GM12878 (cell line): ENCODE results near the gene DHPS. TPM values are rescaled to one million over a fixed set of nuclear protein-coding genes. Genes with fewer than 3 reads are reported as not detected.

Experiments
- HCFC1 ChIP-seq: fragments of 150-350 bp; IDR thresholded peaks from 2 replicates; pipeline ENCODE4 v1.6.1; 2014; ENCODE audit warnings: low read length
- PKNOX1 ChIP-seq: fragments of 450-650 bp; IDR thresholded peaks from 2 replicates; pipeline ENCODE4 v1.6.1; 2016; ENCODE audit warnings: mild to moderate bottlenecking
- ZBTB40 ChIP-seq: fragments of 450-650 bp; IDR thresholded peaks from 2 replicates; pipeline ENCODE4 v1.6.1; 2016; ENCODE audit warnings: mild to moderate bottlenecking, moderate library complexity, borderline replicate concordance
- polyA plus RNA-seq, 11 experiments: library from polyadenylated mRNA; depleted of rRNA in 4 of 11; unstranded in 6 of 11; stranded (reverse) in 5 of 11; fragments of >200 nt; fragmentation: Nextera tagmentation in 4 of 11; fragmentation: Illumina TruSeq in 1 of 11; extraction: Ambion mirVana in 4 of 11; extraction: Trizol in 1 of 11; gene quantifications; 1 replicate in 1 of 11; 2 replicates in 10 of 11; pipeline versions ENCODE4 v1.2.1 to v1.2.3, GENCODE V29; 2011 to 2016; ENCODE audit warnings: inconsistent platforms in 2 of 11, missing spikeins in 2 of 11, low read depth in 1 of 11
- total RNA-seq, 4 experiments: library from RNA; depleted of rRNA in 3 of 4; stranded (reverse); fragments of >200 nt in 3 of 4; fragmentation: Illumina TruSeq in 1 of 4; extraction: Trizol in 1 of 4; gene quantifications; 2 replicates each; pipeline versions ENCODE4 v1.2.1 to v1.2.3, GENCODE V29; 2013 to 2021

DHPS gene
- total and polyA plus RNA-seq, 10 of the 15 experiments (the other 5 are each of a cell fraction or from before 2014, with no cell fraction given): 36.4 to 104 (median 83.4) TPM

GRCh38 chr19:12721656-12722565 is 40.2 kb upstream of the DHPS start (continued):
- peak; percentile 11; the same call in 1 of the 2 replicates for TF ChIP-seq PKNOX1
- no peak for TF ChIP-seq HCFC1
- TF ChIP-seq ZBTB40: no peak
